Measurements from ENCODE around the gene SPEG.

SPEG gene

DNA sequence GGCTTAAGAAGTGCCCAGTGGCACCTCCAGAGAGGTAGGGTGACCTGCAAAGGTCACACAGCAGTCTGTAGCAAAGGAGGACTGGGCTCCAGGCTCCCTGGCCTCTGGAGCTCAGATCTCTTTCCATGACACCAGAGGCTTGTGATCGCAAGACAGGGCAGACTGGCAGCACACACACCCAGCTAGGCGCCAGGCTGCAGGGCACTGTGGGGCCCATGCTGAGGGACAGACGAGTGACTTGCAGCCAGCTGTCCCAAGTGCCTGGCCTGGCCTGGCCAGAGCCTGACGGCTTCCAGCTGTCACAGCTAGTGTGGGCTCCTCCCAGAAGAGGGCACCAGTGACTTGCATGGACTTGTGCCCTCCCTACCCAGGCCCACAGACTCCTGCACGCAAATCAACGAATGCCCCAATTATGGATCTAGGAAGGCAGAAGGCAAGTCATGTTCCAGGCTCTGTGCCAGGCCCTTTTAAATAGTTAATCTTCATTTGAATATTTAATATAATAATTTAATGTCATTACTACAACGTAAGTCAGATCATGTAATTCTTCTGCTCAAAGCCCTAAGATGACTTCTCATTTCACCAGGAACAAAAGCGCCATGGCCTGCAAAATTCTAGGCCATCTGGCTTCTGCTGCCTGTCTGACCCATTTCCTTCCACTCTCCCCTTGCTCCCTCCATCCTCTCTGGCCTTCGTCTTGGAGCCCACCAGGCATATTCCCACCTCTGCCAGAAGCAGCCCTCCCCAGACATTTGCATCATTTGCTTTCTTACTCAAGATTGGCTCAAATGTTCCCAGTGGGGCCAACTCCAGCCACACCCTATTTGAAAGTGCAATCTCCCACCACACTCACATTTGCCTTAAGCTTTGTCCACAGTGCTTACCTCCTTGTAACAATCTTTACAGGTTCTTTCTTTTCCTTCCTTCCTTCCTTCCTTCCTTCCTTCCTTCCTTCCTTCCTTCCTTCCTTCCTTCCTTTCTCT lies 3.7 kb upstream of the SPEG start:
- H3K4me3 ChIP-seq (ENCODE audit: low read length), result no peak overlapping the region
- peak; percentile 53 for DNase-seq (ENCODE audit: low read depth)
- peak; percentile 50 for TF ChIP-seq CTCF (IDR thresholded peaks at IDR 0.05; ENCODE audit: insufficient read depth, low read depth, low read length, missing control alignments)

DNA sequence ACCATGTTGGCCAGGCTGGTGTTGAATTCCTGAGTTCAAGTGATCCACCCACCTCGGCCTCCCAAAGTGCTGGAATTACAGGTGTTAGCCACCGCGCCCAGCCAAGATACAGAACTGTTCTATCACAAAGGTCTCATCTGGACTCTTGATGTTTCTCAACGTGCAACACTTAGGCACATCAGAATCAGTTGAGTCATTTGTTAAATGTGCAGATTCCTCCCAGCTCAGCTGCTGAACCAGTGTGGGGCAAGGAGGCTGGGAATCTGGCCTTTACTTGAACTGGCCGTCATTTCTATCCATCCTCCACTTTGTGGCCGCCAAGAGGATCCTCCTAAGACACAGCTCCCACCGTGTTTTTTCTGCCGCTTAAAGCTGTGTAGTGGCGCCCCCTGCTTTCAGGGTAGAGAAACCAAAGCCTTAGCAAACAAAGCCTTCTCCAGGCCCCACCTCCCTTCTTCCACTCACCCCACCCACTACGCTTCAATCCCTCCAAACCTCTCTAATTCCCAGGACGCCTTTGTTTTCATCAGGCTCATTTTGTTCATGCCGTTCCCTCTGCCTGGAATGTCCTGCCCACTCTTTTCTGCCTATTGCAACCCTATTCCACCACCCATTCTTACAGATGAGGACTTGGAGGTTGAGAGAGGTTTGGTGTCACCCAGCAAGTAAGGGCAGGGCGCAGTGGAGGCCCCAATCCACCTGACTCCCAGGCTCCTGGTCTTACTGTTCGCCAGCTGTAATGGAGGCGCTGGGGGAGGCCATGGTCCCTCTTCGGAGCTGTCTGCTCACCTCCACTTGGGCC lies 776 bp upstream of the SPEG start:
- TF ChIP-seq CTCF (IDR thresholded peaks at IDR 0.05; ENCODE audit: insufficient read depth, low read depth, low read length, missing control alignments), result peak; percentile 8
- DNase-seq (ENCODE audit: low read depth), result peak; percentile 33
- no peak overlapping the region for H3K4me3 ChIP-seq (ENCODE audit: low read length)

DNA sequence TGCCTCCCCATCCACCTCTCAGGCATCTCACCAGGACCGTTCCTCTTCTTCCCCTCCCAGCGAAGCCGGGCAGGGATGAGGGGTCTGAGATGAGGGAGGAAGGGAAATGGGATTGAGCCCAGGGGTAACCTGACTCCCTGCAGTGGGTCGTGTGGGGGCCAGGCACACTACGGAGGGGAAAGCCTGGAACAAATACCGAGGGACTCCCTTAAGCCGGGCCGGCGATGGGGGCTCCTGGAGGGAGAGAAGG lies 250 bp upstream of the SPEG start:
- no peak overlapping the region for H3K4me3 ChIP-seq (ENCODE audit: low read length)
- no peak for DNase-seq (ENCODE audit: low read depth)
- TF ChIP-seq CTCF (IDR thresholded peaks at IDR 0.05; ENCODE audit: insufficient read depth, low read depth, low read length, missing control alignments), result no peak

DNA sequence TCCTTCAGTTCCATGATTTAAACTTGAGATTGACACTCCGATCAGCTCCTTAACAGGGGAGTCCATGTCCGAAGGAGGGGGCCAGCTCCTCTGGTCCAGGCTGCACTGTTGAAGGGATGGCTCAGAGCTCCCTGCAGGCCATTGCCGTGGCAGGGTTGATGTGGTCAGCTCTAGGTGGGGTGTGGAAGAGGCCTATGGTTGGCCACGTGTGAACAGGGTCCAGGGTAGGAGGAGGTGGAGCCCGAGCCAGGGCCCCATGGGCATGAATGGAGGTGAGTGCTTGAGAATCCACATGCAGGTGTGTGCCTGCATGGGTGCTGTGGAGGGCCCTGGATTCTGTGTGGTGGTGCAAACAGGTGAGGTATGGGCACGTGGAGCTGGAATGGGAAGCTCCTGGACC lies 1.1 kb downstream of the SPEG start:
- DNase-seq (ENCODE audit: low read depth), result no peak
- no peak for TF ChIP-seq CTCF (IDR thresholded peaks at IDR 0.05; ENCODE audit: insufficient read depth, low read depth, low read length, missing control alignments)
- no peak overlapping the region for H3K4me3 ChIP-seq (ENCODE audit: low read length)

DNA sequence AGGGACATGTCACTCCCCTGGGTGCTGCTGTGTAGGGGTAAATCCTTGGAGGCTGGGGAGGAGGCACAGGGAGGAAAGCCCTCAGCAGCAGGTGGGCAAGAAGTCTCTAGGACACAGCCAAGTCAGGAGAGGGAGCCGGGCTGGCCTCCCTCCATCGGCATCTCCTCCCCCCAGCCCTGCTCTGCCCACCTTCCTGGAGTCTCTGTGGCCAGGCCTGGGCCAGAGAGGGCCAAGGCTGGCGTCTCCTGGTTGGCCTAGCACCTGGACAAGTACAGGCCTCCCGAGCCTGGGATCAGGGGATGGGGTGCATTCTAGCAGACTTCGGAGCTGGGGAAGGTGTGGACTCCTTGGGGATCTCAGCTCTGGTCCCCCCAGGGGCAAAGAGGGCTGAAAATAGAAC lies 1.8 kb downstream of the SPEG start:
- H3K4me3 ChIP-seq (ENCODE audit: low read length), result no peak overlapping the region
- DNase-seq (ENCODE audit: low read depth), result no peak
- no peak for TF ChIP-seq CTCF (IDR thresholded peaks at IDR 0.05; ENCODE audit: insufficient read depth, low read depth, low read length, missing control alignments)

DNA sequence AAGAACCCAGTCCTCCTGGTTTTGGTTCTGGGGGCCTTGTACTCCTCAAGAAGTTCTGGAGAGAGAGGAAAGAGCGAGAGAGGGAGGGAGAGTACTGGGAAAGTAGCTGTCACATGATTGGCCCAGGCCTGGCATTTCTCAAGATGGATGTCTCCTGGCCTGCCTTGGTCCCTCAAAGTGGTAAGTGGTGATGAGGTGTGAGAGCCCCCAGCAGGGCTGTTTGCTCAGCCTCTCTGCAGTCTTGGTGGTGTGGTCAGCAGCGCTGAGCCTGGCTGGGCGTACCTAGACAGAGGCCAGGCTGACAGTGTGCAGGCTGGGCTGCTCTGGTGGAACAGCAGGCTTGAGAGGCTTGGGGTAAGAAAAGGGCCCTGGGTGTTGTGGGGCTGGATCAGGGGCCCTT lies 2.5 kb downstream of the SPEG start:
- no peak for DNase-seq (ENCODE audit: low read depth)
- H3K4me3 ChIP-seq (ENCODE audit: low read length), result no peak overlapping the region
- no peak for TF ChIP-seq CTCF (IDR thresholded peaks at IDR 0.05; ENCODE audit: insufficient read depth, low read depth, low read length, missing control alignments)
